Subcutaneous abdominal adipose tissue (tissue), 5 donors: ENCODE measurements around the gene CLIC4.
A peak's percentile ranks its signal among the peaks of the same experiment; 100 is the strongest.

Experiments
- H3K27ac ChIP-seq: one replicate; pipeline ENCODE4 v1.7.0; 2013; ENCODE audit warnings: low read depth, mild to moderate bottlenecking, inconsistent platforms, low read length, moderate library complexity
- H3K27me3 ChIP-seq, 5 donors: one replicate each; pipeline ENCODE4 v1.7.0; 2013; ENCODE audit warnings: low read length in 5 of 5, inconsistent platforms in 1 of 5; ENCODE audit not compliant: control insufficient read depth in 5 of 5, insufficient read depth in 4 of 5
- H3K36me3 ChIP-seq, 5 donors: one replicate each; pipeline ENCODE4 v1.7.0; 2013; ENCODE audit warnings: low read length in 5 of 5; ENCODE audit not compliant: control insufficient read depth in 5 of 5, insufficient read depth in 5 of 5
- H3K4me1 ChIP-seq, 5 donors: one replicate each; pipeline ENCODE4 v1.7.0; 2013; ENCODE audit warnings: low read length in 5 of 5, mild to moderate bottlenecking in 3 of 5, moderate library complexity in 1 of 5; ENCODE audit not compliant: control insufficient read depth in 5 of 5, insufficient read depth in 5 of 5
- H3K4me3 ChIP-seq, 5 donors: one replicate each; pipeline ENCODE4 v1.7.0; 2013; ENCODE audit warnings: low read length in 5 of 5, low read depth in 1 of 5
- H3K9ac ChIP-seq, 5 donors: one replicate each; pipeline ENCODE4 v1.7.0; 2013; ENCODE audit warnings: low read length in 5 of 5, mild to moderate bottlenecking in 4 of 5, moderate library complexity in 3 of 5
- H3K9me3 ChIP-seq, 5 donors: one replicate each; pipeline ENCODE4 v1.7.0; 2013; ENCODE audit warnings: low read length in 5 of 5; ENCODE audit not compliant: control insufficient read depth in 5 of 5
- donor health status: healthy.
- donor health status: healthy.
- donor health status: healthy.
- donor health status: healthy.
- donor health status: healthy.

Gene CLIC4

GRCh38 chr1:24761582-24761981 lies 16.3 kb downstream of the CLIC4 start:
- Histone ChIP-seq H3K4me3 (no peak overlapping the region), H3K27me3 (no peaks in the 10 kb centered on the region), H3K4me1 (peaks cover 3 to 17% (median 14%) of the 10 kb centered on the region in 5 donors), H3K27ac (no peak overlapping the region), H3K9ac (no peak overlapping the region), H3K36me3 (no peaks in the 10 kb centered on the region), H3K9me3 (no peaks in the 10 kb centered on the region)

- peaks cover 3 to 17% (median 14%) of the 10 kb centered on the region in 5 donors for H3K4me1 ChIP-seq
- peak overlapping the region; percentile 18 for H3K27ac ChIP-seq
- H3K9me3 ChIP-seq = no peaks in the 10 kb centered on the region
- no peak overlapping the region for H3K9ac ChIP-seq
- no peak overlapping the region for H3K4me3 ChIP-seq
- H3K36me3 ChIP-seq = no peaks in the 10 kb centered on the region
- no peaks in the 10 kb centered on the region for H3K27me3 ChIP-seq
Observed at GRCh38 chr1:24762133-24762676, 17.0 kb downstream of the CLIC4 start.

GRCh38 chr1:24763671-24764070 lies 18.4 kb downstream of the CLIC4 start:
- Histone ChIP-seq H3K36me3 (peaks cover 0 to 3% (median 0%) of the 10 kb centered on the region in 5 donors), H3K27ac (no peak overlapping the region), H3K9ac (no peak overlapping the region), H3K4me1 (peaks cover 3 to 17% (median 14%) of the 10 kb centered on the region in 5 donors), H3K27me3 (no peaks in the 10 kb centered on the region), H3K9me3 (no peaks in the 10 kb centered on the region), H3K4me3 (no peak overlapping the region)

GRCh38 chr1:24764439-24764838 lies 19.2 kb downstream of the CLIC4 start:
- H3K27ac ChIP-seq = peak overlapping the region; percentile 46
- peaks cover 0 to 3% (median 0%) of the 10 kb centered on the region in 5 donors for H3K36me3 ChIP-seq

GRCh38 chr1:24764848-24765247 lies 19.6 kb downstream of the CLIC4 start:
- Histone ChIP-seq H3K9ac (no peak overlapping the region), H3K36me3 (peaks cover 0 to 3% (median 0%) of the 10 kb centered on the region in 5 donors), H3K4me1 (peaks cover 3 to 26% (median 16%) of the 10 kb centered on the region in 5 donors), H3K27me3 (no peaks in the 10 kb centered on the region), H3K9me3 (no peaks in the 10 kb centered on the region), H3K4me3 (no peak overlapping the region), H3K27ac (peak overlapping the region; percentile 46)

More at GRCh38 chr1:24764439-24764838, 19.2 kb downstream of the CLIC4 start:
- Histone ChIP-seq H3K9me3 (no peaks in the 10 kb centered on the region), H3K9ac (no peak overlapping the region), H3K4me1 (peaks cover 3 to 22% (median 14%) of the 10 kb centered on the region in 5 donors), H3K4me3 (no peak overlapping the region), H3K27me3 (no peaks in the 10 kb centered on the region)

GRCh38 chr1:24765308-24765988 lies 20.2 kb downstream of the CLIC4 start:
- peak overlapping the region; percentile 46 for H3K27ac ChIP-seq

GRCh38 chr1:24767351-24767750 lies 22.1 kb downstream of the CLIC4 start:
- H3K27me3 ChIP-seq = no peaks in the 10 kb centered on the region
- peaks cover 3 to 43% (median 26%) of the 10 kb centered on the region in 5 donors for H3K4me1 ChIP-seq
- peaks cover 0 to 3% (median 0%) of the 10 kb centered on the region in 5 donors for H3K36me3 ChIP-seq
- no peak overlapping the region for H3K9ac ChIP-seq
- H3K27ac ChIP-seq = no peak overlapping the region
- no peaks in the 10 kb centered on the region for H3K9me3 ChIP-seq
- H3K4me3 ChIP-seq = no peak overlapping the region

More at GRCh38 chr1:24765308-24765988, 20.2 kb downstream of the CLIC4 start:
- H3K36me3 ChIP-seq = peaks cover 0 to 3% (median 0%) of the 10 kb centered on the region in 5 donors
- H3K4me1 ChIP-seq = peaks cover 3 to 29% (median 19%) of the 10 kb centered on the region in 5 donors
- no peaks in the 10 kb centered on the region for H3K9me3 ChIP-seq
- H3K9ac ChIP-seq = no peak overlapping the region
- H3K27me3 ChIP-seq = no peaks in the 10 kb centered on the region
- H3K4me3 ChIP-seq = peak overlapping the region in 2 of 5 donors; percentile 13 to 22

GRCh38 chr1:24768873-24769605 lies 23.8 kb downstream of the CLIC4 start:
- Histone ChIP-seq H3K27me3 (no peaks in the 10 kb centered on the region), H3K27ac (peak overlapping the region; percentile 88), H3K4me3 (no peak overlapping the region), H3K36me3 (peaks cover 0 to 3% (median 0%) of the 10 kb centered on the region in 5 donors), H3K9me3 (no peaks in the 10 kb centered on the region), H3K9ac (no peak overlapping the region), H3K4me1 (peaks cover 3 to 43% (median 26%) of the 10 kb centered on the region in 5 donors)

DNA sequence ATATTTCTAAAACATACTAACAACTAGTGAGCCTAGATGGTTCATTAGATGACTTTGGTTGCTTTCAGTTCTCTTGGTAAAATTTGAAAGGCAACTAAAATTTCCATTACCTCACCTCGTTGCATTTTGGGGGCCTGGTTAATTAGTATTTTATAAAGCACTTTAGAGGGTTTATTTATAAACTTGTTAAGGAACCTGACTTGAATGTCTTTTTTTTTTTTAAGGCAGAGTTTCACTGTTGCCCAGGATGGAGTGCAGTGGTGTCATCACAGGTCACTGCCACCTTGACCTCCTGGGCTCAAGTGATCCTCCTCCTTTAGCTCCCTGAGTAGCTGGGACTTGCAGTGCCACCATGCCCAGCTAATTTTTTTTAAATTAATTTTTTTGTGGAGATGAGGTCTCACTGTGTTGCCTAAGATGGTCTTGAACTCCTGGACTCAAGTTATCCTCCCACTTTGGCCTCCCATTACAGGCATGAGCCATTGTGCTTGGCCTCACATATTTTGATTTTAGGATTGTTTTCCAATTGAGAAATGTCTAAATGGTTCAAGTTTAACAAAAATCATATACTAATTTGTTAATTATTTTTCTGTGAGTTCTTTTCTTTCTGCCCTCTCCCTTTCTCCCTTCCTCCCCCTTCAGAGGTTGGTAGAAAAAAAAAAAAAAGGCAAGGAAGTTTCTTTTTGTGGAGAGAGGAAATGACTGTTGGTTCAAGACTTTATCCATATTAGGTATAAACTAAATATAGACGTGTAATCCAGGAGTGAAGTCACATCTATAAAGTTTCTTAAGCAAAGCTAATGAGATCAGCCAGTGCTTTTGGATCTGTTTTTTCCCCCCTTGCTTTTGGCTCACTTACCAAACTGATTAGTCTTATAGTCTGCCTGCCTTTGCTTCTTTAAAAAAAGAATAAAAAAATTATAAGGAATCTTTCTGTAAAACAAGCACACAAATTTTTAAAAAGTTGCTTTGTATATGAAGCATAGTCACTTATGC lies 24.7 kb downstream of the CLIC4 start:
- H3K27me3 ChIP-seq = no peaks in the 10 kb centered on the region
- H3K4me1 ChIP-seq = peaks cover 1 to 37% (median 22%) of the 10 kb centered on the region in 5 donors
- H3K4me3 ChIP-seq = no peak overlapping the region

More for the DNA sequence above, 24.7 kb downstream of the CLIC4 start:
- H3K9me3 ChIP-seq = no peaks in the 10 kb centered on the region
- peaks cover 0 to 3% (median 0%) of the 10 kb centered on the region in 5 donors for H3K36me3 ChIP-seq
- peak overlapping the region; percentile 88 for H3K27ac ChIP-seq
- peak overlapping the region in 1 of 5 donors; percentile 59 for H3K9ac ChIP-seq
